Measurements from ENCODE around the gene ZBTB20.

ZBTB20 gene

DNA sequence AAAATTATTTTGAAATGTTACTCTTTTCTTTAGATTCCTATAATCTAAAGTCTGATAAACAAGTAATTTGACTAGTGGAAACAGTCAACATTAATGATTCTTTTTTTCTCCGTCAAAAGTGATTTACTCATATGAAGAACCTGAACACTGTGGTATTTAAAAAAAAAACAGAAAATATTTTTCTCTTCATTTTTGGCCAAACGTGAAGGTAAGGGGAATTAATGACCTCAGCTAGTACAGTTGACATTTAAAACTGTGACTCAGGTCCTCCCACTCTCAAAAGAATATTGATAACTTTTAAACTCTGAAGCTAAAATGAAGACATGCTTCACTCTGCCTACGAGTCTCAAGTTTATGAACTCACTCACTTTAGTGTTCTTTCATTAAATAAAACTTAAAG is 818.7 kb downstream of the ZBTB20 start:
- Histone ChIP-seq H3K4me3 (replicated peaks; ENCODE audit: insufficient read depth, low read length) (no peak overlapping the region), H3K27ac (replicated peaks) (no peak overlapping the region), H3K27me3 (ENCODE audit: insufficient read depth, poor library complexity, severe bottlenecking) (peaks cover 3% of the 10 kb centered on the region)
- no peak for DNase-seq (ENCODE audit: low read depth in 1 of 2, low spot score in 1 of 2)
- no peak for TF ChIP-seq GABPA (IDR thresholded peaks at IDR 0.05; ENCODE audit: low read depth)
- no peak for TF ChIP-seq POLR2AphosphoS5 (IDR thresholded peaks at IDR 0.05; ENCODE audit: low read depth)
- TF ChIP-seq, protein P1, sequence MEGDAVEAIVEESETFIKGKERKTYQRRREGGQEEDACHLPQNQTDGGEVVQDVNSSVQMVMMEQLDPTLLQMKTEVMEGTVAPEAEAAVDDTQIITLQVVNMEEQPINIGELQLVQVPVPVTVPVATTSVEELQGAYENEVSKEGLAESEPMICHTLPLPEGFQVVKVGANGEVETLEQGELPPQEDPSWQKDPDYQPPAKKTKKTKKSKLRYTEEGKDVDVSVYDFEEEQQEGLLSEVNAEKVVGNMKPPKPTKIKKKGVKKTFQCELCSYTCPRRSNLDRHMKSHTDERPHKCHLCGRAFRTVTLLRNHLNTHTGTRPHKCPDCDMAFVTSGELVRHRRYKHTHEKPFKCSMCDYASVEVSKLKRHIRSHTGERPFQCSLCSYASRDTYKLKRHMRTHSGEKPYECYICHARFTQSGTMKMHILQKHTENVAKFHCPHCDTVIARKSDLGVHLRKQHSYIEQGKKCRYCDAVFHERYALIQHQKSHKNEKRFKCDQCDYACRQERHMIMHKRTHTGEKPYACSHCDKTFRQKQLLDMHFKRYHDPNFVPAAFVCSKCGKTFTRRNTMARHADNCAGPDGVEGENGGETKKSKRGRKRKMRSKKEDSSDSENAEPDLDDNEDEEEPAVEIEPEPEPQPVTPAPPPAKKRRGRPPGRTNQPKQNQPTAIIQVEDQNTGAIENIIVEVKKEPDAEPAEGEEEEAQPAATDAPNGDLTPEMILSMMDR (IDR thresholded peaks at IDR 0.05; ENCODE audit: insufficient read depth, low read length): no peak
- TF ChIP-seq SPI1 (IDR thresholded peaks at IDR 0.05; ENCODE audit: borderline replicate concordance, low read depth): no peak
- TF ChIP-seq, protein P2, sequence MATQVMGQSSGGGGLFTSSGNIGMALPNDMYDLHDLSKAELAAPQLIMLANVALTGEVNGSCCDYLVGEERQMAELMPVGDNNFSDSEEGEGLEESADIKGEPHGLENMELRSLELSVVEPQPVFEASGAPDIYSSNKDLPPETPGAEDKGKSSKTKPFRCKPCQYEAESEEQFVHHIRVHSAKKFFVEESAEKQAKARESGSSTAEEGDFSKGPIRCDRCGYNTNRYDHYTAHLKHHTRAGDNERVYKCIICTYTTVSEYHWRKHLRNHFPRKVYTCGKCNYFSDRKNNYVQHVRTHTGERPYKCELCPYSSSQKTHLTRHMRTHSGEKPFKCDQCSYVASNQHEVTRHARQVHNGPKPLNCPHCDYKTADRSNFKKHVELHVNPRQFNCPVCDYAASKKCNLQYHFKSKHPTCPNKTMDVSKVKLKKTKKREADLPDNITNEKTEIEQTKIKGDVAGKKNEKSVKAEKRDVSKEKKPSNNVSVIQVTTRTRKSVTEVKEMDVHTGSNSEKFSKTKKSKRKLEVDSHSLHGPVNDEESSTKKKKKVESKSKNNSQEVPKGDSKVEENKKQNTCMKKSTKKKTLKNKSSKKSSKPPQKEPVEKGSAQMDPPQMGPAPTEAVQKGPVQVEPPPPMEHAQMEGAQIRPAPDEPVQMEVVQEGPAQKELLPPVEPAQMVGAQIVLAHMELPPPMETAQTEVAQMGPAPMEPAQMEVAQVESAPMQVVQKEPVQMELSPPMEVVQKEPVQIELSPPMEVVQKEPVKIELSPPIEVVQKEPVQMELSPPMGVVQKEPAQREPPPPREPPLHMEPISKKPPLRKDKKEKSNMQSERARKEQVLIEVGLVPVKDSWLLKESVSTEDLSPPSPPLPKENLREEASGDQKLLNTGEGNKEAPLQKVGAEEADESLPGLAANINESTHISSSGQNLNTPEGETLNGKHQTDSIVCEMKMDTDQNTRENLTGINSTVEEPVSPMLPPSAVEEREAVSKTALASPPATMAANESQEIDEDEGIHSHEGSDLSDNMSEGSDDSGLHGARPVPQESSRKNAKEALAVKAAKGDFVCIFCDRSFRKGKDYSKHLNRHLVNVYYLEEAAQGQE (IDR thresholded peaks at IDR 0.05; ENCODE audit: insufficient replicate concordance, low read depth): no peak

DNA sequence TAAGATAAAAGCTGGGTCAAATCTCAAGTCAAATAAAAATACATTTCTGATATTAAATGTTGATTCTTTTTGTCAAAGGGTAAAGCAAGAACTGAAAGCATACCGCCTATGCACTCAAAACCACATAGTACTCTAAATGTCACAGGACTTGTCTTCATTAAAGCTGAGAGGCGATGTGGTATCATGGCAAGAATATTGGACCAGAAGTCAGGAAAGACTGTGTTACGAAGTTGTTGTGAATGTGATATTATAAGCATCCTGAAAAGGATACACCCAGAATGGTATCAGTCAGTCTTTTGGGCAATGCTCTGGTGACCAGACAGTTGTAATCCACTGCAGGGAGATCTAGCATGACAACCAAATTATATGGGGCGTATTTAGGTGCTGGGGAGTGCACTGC is 819.4 kb downstream of the ZBTB20 start:
- no peak overlapping the region for H3K4me3 ChIP-seq (replicated peaks; ENCODE audit: insufficient read depth, low read length)
- no peak overlapping the region for H3K27ac ChIP-seq (replicated peaks)
- DNase-seq (ENCODE audit: low read depth in 1 of 2, low spot score in 1 of 2): no peak
- TF ChIP-seq, protein P2 (IDR thresholded peaks at IDR 0.05; ENCODE audit: insufficient replicate concordance, low read depth): no peak
- no peak for TF ChIP-seq GABPA (IDR thresholded peaks at IDR 0.05; ENCODE audit: low read depth)
- TF ChIP-seq POLR2AphosphoS5 (IDR thresholded peaks at IDR 0.05; ENCODE audit: low read depth): no peak
- no peak for TF ChIP-seq SPI1 (IDR thresholded peaks at IDR 0.05; ENCODE audit: borderline replicate concordance, low read depth)
- TF ChIP-seq, protein P1 (IDR thresholded peaks at IDR 0.05; ENCODE audit: insufficient read depth, low read length): no peak
- peaks cover 3% of the 10 kb centered on the region for H3K27me3 ChIP-seq (ENCODE audit: insufficient read depth, poor library complexity, severe bottlenecking)

DNA sequence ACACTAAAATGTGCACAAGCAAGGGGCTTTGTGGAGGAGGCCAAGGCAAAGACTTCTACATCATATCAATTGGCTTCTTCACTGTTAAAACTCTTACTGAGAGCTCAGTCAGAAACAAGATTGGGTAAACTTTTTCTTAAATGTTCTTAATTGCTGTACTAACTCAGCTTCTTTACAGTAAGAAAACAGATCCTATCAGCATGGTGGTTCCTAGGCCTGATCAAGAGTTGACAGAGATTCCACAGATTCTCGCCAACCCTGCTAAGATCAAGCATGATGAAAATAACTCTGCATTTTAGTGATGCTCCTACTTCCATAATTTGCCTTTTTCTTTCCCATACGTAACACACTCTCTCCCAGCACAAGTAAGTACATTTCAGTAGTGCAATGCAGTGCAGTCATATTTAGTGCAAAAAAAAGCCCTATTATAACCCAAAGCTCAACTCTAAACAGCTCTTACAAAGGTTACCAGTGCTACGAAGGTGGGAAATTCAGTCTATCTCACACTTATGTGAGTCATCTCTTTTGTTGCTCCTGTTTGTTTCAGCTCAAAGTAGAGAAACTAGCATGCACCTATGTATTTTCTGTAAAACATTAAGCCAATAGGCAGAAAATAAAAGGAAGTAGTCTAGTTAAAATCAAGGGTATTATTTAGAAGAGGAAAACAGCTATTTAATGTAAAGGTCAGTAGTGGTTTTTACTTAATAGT is 823.4 kb downstream of the ZBTB20 start:
- Histone ChIP-seq H3K27ac (replicated peaks) (no peak overlapping the region), H3K4me3 (replicated peaks; ENCODE audit: insufficient read depth, low read length) (no peak overlapping the region), H3K27me3 (ENCODE audit: insufficient read depth, poor library complexity, severe bottlenecking) (peaks cover 3% of the 10 kb centered on the region)
- no peak for DNase-seq (ENCODE audit: low read depth in 1 of 2, low spot score in 1 of 2)
- TF ChIP-seq GABPA (IDR thresholded peaks at IDR 0.05; ENCODE audit: low read depth): no peak
- TF ChIP-seq, protein P2 (IDR thresholded peaks at IDR 0.05; ENCODE audit: insufficient replicate concordance, low read depth): no peak
- TF ChIP-seq SPI1 (IDR thresholded peaks at IDR 0.05; ENCODE audit: borderline replicate concordance, low read depth): no peak
- TF ChIP-seq POLR2AphosphoS5 (IDR thresholded peaks at IDR 0.05; ENCODE audit: low read depth): no peak
- TF ChIP-seq, protein P1 (IDR thresholded peaks at IDR 0.05; ENCODE audit: insufficient read depth, low read length): no peak
